Endothelial cell of umbilical vein (primary cell): ENCODE results near the gene FKBP2. TPM values are rescaled to one million over a fixed set of nuclear protein-coding genes. Genes with fewer than 3 reads are reported as not detected.

Experiments used
- BruUV-seq: library from RNA; stranded (reverse); fragments of 400-500 nt; replicated peaks from 2 replicates; lab custom pipeline; 2021; lab: Mats Ljungman, UMichigan
- CTCF ChIA-PET: fragments of 300-600, 350-600 bp; sonication (Branson Sonifier 250); formaldehyde crosslinking; loops from one replicate; lab custom pipeline; 2021; ENCODE audit warnings: antibody characterized with exemption, inconsistent platforms; lab: Charles Lee
- POLR2A ChIA-PET: fragments of 300-600, 350-600 bp; sonication (Branson Sonifier 250); formaldehyde crosslinking; loops from one replicate; lab custom pipeline; 2021; ENCODE audit warnings: antibody characterized with exemption, inconsistent platforms; lab: Charles Lee
- DNase-seq: peaks from one replicate; pipeline ENCODE4 v3.0.0-alpha.2; 2011; ENCODE audit warnings: low read depth, low spot score
- FAIRE-seq: peaks from 2 replicates; lab custom pipeline; 2011; peaks lifted over from hg19 to GRCh38; lab: Jason Lieb, UNC
- H2AFZ ChIP-seq: 2 replicates; pipeline ENCODE4 v1.6.0; 2012; ENCODE audit warnings: low read depth, low read length, control low read depth, inconsistent platforms
- H3K27ac ChIP-seq: 2 replicates; pipeline ENCODE4 v1.5.1; 2011; ENCODE audit warnings: low read depth, mild to moderate bottlenecking, control low read depth, low read length, moderate library complexity; ENCODE audit not compliant: insufficient read depth
- H3K27me3 ChIP-seq, 2 experiments: 2 replicates each; pipeline versions ENCODE4 v1.6.0 to v1.6.1; 2011; ENCODE audit warnings: low read length in 2 of 2, mixed read lengths in 1 of 2; ENCODE audit not compliant: control insufficient read depth in 2 of 2, insufficient read depth in 2 of 2
- H3K36me3 ChIP-seq, 2 experiments: 2 replicates in 1 of 2; 3 replicates in 1 of 2; pipeline ENCODE4 v1.5.1; 2011; ENCODE audit warnings: low read length in 2 of 2, mild to moderate bottlenecking in 1 of 2, moderate library complexity in 1 of 2; ENCODE audit not compliant: control insufficient read depth in 2 of 2, insufficient read depth in 2 of 2; ENCODE audit errors: extremely low read depth in 1 of 2
- H3K4me1 ChIP-seq: 3 replicates; pipeline ENCODE4 v1.5.1; 2011; ENCODE audit warnings: mild to moderate bottlenecking, low read length; ENCODE audit not compliant: control insufficient read depth, insufficient read depth; ENCODE audit errors: extremely low read depth
- H3K4me2 ChIP-seq: 2 replicates; pipeline ENCODE4 v1.6.1; 2011; ENCODE audit warnings: low read length, control low read depth, mixed read lengths; ENCODE audit not compliant: insufficient read depth
- H3K4me3 ChIP-seq, 3 experiments: fragments of 200-600 bp in 1 of 3; sonication (generic), shearing (Covaris generic) in 1 of 3; replicated peaks in 1 of 3; 2 replicates each; pipeline ENCODE4 v1.5.1; 2011 to 2016; ENCODE audit warnings: control low read depth in 3 of 3, low read length in 3 of 3, mild to moderate bottlenecking in 2 of 3, inconsistent platforms in 1 of 3, low read depth in 1 of 3, moderate library complexity in 1 of 3; ENCODE audit not compliant: insufficient read depth in 1 of 3
- H3K79me2 ChIP-seq: 2 replicates; pipeline ENCODE4 v1.6.0; 2012; ENCODE audit warnings: low read length, inconsistent platforms; ENCODE audit not compliant: control insufficient read depth, insufficient read depth
- H3K9ac ChIP-seq: replicated peaks from 2 replicates; pipeline ENCODE3; 2011; ENCODE audit warnings: low read length, control low read depth; ENCODE audit not compliant: insufficient read depth; ENCODE audit errors: extremely low read depth
- H3K9me1 ChIP-seq: replicated peaks from 3 replicates; pipeline ENCODE4 v1.6.0; 2011; ENCODE audit warnings: mild to moderate bottlenecking, low read length; ENCODE audit not compliant: control insufficient read depth, insufficient read depth; ENCODE audit errors: extremely low read depth
- H3K9me3 ChIP-seq: replicated peaks from 2 replicates; pipeline ENCODE4 v1.5.1; 2012; ENCODE audit warnings: low read length, inconsistent platforms; ENCODE audit not compliant: control insufficient read depth, insufficient read depth
- H4K20me1 ChIP-seq: replicated peaks from 2 replicates; pipeline ENCODE3; 2011; ENCODE audit warnings: mild to moderate bottlenecking, low read length; ENCODE audit not compliant: control insufficient read depth, insufficient read depth; ENCODE audit errors: extremely low read depth
- EZH2 ChIP-seq: IDR thresholded peaks from 2 replicates; pipeline ENCODE4 v1.6.1; 2012; ENCODE audit warnings: borderline replicate concordance, low read depth, mild to moderate bottlenecking, moderate library complexity, low read length, inconsistent platforms; ENCODE audit not compliant: severe bottlenecking
- FOS ChIP-seq: IDR thresholded peaks from 2 replicates; pipeline ENCODE4 v1.6.1; 2011; ENCODE audit warnings: mild to moderate bottlenecking, low read length, moderate library complexity, borderline replicate concordance; ENCODE audit not compliant: insufficient read depth
- GATA2 ChIP-seq: IDR thresholded peaks from 2 replicates; pipeline ENCODE4 v1.7.0; 2011; ENCODE audit warnings: low read depth, mild to moderate bottlenecking, moderate library complexity, mixed read lengths, low read length; ENCODE audit not compliant: insufficient read length, insufficient read depth
- JUN ChIP-seq: IDR thresholded peaks from 2 replicates; pipeline ENCODE4 v1.6.1; 2011; ENCODE audit warnings: borderline replicate concordance, low read depth; ENCODE audit not compliant: insufficient read length, insufficient read depth
- MYC ChIP-seq: IDR thresholded peaks from one replicate; pipeline ENCODE4 v1.6.1; 2011; ENCODE audit warnings: mild to moderate bottlenecking, low read depth, low read length
- POLR2A ChIP-seq: IDR thresholded peaks from 2 replicates; pipeline ENCODE4 v1.6.1; 2012; ENCODE audit warnings: low read depth, mild to moderate bottlenecking, control low read depth, low read length
- POLR2AphosphoS5 ChIP-seq: IDR thresholded peaks from 2 replicates; pipeline ENCODE4 v1.6.1; 2012; ENCODE audit warnings: low read depth, mild to moderate bottlenecking, control low read depth, low read length, moderate library complexity; ENCODE audit not compliant: insufficient read depth
- dilution Hi-C: fragments of 300-500 bp; cut with MboI; formaldehyde crosslinking; loops from one replicate; pipeline ENCODE4 v1.15.0; 2019; ENCODE audit warnings: low sequenced_read_pairs; ENCODE audit not compliant: extremely low pct_ligation_motif_present
- intact Hi-C: fragments of 100-400 bp; cut with micrococcal nuclease; formaldehyde crosslinking; loops from one replicate; pipeline ENCODE4 v1.10.0; 2022
- polyA plus RNA-seq, 4 experiments: library from polyadenylated mRNA; depleted of rRNA in 3 of 4; stranded (reverse) in 3 of 4; unstranded in 1 of 4; fragments of >200 nt; gene quantifications; 2 replicates each; pipeline versions ENCODE4 v1.2.1 to v1.2.3, GENCODE V29; 2011 to 2012; ENCODE audit warnings: missing spikeins in 1 of 4
- total RNA-seq: library from RNA; stranded (reverse); gene quantifications from 2 replicates; pipeline ENCODE4 v1.2.3, GENCODE V29; 2021
- TF ChIP-seq, protein P1 (sequence below), 2 donors: IDR thresholded peaks; 1 replicate in 1 of 2; 2 replicates in 1 of 2; pipeline ENCODE4 v1.5.1; 2011; ENCODE audit warnings: low read length in 2 of 2, mild to moderate bottlenecking in 2 of 2, moderate library complexity in 2 of 2, control low read depth in 1 of 2, inconsistent platforms in 1 of 2, low read depth in 1 of 2; ENCODE audit not compliant: insufficient read depth in 1 of 2; ENCODE audit errors: extremely low read depth in 1 of 2
- TF ChIP-seq, protein P2 (sequence below): IDR thresholded peaks from 2 replicates; pipeline ENCODE4 v1.6.1; 2011; ENCODE audit not compliant: insufficient read depth, insufficient read length

FKBP2 gene
- total and polyA plus RNA-seq, 2 donors (not counting 3 experiments of a cell fraction or from before 2014, with no cell fraction given) = 48.5 to 74.4 TPM

DNA sequence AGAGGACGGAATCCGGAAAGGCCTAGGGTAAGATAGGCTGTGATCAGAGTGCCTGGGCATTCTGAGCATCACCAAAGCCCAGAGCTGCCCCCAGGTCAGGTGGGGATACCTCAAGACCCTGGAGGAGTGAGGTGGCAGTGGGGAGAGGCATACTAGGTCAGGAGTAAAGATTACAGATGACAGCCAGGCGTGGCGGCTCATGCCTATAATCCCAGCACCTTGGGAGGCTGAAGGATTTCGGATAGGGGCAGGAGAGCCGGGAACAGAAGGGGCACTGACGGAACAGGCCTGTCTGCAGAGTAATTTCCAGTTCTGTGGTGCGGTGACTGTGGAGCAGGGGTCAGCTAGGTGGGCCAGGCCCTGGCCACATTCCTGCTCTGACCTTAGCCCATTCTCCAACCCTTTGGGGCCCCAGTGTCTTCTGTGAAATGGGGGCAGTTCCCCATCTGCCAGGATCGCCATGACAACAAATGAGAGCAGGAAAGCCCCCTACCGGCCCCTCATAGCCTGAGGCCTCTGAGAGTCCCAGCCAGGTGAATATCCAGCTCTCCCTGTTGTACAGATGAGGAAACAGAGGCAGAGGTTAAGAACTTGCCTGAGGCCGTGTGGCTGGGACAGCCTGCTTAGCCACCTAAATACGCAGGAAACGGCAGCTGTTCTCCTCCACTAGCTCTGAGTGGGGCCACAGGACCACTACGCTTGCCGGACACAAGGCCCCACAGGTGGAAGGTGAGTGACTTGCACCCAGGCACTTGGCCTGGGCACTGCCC, 34.3 kb downstream of the FKBP2 start:
- CTCF ChIA-PET = interaction anchor here (1.3 to 4.4 kb wide), 2 partner anchors 26 to 80 kb away, joined by 3 to 20 read pairs; partner anchors contain the start of gene CATSPERZ
- FAIRE-seq = no peak

More for the DNA sequence above, 34.3 kb downstream of the FKBP2 start:
- no peak overlapping the region for H2AFZ ChIP-seq
- no peak overlapping the region for H3K27ac ChIP-seq
- H3K9me1 ChIP-seq = no peaks in the 10 kb centered on the region
- peaks cover 4% of the 10 kb centered on the region for H3K4me1 ChIP-seq
- H3K79me2 ChIP-seq = no peaks in the 10 kb centered on the region
- dilution Hi-C loops (no loop called here), intact Hi-C loops (no loop called here)
- H3K36me3 ChIP-seq = peaks cover 2 to 16% of the 10 kb centered on the region in 2 experiments
- BruUV-seq = no TSS peak
- H3K9me3 ChIP-seq = no peaks in the 10 kb centered on the region
- POLR2A ChIA-PET = no interaction called here
- no peaks in the 10 kb centered on the region for H4K20me1 ChIP-seq
- H3K27me3 ChIP-seq = no peaks in the 10 kb centered on the region
- no peak overlapping the region for H3K9ac ChIP-seq
- no peak overlapping the region for H3K4me3 ChIP-seq
- H3K4me2 ChIP-seq = no peak overlapping the region
- TF ChIP-seq, protein P1, sequence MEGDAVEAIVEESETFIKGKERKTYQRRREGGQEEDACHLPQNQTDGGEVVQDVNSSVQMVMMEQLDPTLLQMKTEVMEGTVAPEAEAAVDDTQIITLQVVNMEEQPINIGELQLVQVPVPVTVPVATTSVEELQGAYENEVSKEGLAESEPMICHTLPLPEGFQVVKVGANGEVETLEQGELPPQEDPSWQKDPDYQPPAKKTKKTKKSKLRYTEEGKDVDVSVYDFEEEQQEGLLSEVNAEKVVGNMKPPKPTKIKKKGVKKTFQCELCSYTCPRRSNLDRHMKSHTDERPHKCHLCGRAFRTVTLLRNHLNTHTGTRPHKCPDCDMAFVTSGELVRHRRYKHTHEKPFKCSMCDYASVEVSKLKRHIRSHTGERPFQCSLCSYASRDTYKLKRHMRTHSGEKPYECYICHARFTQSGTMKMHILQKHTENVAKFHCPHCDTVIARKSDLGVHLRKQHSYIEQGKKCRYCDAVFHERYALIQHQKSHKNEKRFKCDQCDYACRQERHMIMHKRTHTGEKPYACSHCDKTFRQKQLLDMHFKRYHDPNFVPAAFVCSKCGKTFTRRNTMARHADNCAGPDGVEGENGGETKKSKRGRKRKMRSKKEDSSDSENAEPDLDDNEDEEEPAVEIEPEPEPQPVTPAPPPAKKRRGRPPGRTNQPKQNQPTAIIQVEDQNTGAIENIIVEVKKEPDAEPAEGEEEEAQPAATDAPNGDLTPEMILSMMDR (IDR thresholded peaks at IDR 0.05; ENCODE audit: extremely low read depth in 1 of 2, insufficient read depth in 1 of 2, low read depth in 1 of 2, low read length in 2 of 2) = no peak
- TF ChIP-seq POLR2A (no peak), GATA2 (no peak), POLR2AphosphoS5 (no peak), JUN (no peak), FOS (no peak), EZH2 (no peak), MYC (no peak)
- TF ChIP-seq, protein P2, sequence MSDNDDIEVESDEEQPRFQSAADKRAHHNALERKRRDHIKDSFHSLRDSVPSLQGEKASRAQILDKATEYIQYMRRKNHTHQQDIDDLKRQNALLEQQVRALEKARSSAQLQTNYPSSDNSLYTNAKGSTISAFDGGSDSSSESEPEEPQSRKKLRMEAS = no peak
- no peak for DNase-seq
